NCI-H2196 treated with DMSO at 0.1 percent for 48 hours (cell line): ENCODE data around the gene LRIG3.
"Not testable (repeated sequence)": the region's sequence is repeated elsewhere in the genome, so short reads cannot be mapped to it uniquely, and the experiment has no call there.

Experiments used
- DNase-seq: peaks from one replicate; lab custom pipeline; 2025; ENCODE audit not compliant: unreplicated experiment; lab: John Stamatoyannopoulos, UW

Gene LRIG3

DNA sequence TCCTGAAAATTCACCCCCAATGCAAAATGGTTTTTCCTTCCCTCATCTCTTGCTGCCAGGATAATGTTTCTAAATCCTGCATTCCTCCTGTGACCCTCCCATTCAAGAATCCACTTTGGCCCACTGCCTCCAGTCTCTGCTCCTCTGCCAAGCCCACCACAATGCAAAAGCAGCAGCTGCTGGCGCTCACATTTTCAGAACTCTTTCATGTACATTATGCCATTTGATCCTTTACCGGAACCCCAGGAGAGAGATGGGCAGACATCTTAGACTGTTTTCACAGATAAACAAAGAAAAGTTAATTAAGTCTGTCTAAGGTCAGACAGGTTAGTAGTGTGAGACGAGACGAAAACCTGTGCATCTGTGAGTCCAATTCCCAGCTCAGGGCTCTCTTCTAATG is 12.9 kb downstream of the LRIG3 start:
- no peak for DNase-seq

DNA sequence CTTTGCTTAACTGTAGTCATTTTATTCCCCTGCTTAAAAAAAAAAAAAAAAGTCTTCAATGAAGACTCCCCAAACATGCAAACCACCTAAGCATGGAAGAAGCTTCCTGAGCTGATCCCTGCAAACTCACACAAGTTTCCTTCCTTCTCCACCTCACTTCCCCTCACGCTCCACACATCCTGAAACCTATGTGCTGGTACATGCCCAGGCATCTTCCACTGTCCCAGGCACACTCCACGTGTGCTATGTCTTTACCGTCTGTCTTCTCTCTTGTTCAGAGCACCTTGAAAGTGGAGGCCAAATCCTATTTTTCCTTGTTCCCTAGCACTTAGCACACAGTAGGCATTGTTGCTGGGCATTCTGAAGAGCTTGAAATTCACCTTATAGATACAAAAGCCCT is 13.4 kb downstream of the LRIG3 start:
- no peak for DNase-seq

DNA sequence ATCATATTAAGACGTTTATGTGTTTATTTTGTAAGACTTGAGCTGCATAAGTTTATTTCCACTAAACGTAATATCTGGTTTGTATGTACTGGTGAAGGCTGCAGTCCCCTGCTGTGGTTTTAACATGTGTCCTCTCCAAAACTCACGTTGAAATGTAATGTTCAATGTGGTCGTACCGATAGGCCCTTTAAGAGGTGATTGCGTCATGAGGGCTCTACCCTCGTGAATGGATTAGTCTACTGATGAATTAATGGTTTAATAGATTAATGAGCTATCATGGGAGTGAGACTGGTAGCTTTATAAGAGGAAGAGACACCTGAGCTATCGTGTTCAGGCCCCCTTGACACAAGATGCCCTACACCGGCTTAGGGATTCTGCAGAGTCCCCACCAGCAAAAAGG is 14.9 kb downstream of the LRIG3 start:
- DNase-seq: no peak

DNA sequence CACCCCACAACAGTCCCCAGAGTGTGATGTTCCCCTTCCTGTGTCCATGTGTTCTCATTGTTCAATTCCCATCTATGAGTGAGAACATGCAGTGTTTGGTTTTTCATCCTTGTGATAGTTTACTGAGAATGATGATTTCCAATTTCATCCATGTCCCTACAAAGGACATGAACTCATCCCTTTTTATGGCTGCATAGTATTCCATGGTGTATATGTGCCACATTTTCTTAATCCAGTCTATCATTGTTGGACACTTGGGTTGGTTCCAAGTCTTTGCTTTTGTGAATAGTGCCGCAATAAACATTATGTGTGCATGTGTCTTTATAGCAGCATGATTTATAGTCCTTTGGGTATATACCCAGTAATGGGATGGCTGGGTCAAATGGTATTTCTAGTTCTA is 17.6 kb downstream of the LRIG3 start:
- DNase-seq: not testable (repeated sequence)

DNA sequence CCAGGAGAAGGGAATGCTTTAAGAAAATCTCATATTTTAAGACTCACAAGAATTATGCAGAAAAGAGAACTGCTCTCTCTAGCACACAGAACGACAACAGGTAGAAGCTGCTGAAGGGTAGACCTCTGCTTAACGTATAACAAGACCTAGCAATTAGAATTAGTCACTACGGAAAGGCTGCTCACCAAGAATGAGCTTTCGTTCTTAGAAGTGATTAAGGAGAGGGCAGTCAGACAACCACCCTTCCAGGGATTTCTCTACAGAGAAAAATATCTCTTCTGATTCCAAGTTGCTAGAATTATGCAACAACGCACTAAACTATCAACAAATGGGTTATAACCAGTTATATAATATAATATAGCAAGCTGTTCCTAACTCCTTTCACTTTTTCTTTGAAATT is 18.6 kb downstream of the LRIG3 start:
- no peak for DNase-seq

DNA sequence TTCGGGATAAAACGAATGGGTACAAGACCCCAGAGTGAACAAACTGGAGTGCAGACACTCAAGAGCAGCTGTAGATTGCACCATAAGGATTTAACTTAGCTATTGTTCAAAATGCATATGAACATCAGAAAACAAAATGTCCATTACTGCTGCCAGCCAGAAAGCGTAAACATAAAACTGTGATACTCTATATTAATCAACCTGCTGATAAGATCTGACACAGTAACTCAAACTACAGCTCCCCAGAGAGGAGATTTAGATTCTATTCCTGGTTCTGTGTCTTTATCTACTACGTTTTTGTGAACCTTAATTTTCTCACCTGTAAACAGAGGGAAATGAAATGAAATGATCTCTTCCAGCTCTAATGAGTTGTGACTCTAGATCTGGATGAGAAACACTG is 22.3 kb downstream of the LRIG3 start:
- no peak for DNase-seq

DNA sequence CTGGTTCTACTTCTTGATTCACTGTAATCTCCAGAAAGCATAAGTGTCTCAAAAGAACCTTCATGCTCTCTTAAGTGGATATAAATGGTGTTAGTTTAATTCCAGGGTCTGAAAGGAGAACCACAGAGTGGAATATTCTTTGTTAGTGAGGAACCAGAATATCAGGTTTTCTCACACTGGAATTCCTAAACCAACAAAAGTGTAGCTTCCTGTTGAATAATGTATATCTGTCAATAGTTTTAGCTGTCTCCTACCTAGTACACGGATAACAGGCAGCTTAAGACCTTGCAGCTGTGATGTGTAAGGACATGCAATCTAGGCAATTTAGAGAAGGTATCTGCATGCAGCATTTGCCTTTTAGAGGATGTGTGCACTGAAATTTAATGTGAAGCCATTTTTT is 24.0 kb downstream of the LRIG3 start:
- DNase-seq: no peak

DNA sequence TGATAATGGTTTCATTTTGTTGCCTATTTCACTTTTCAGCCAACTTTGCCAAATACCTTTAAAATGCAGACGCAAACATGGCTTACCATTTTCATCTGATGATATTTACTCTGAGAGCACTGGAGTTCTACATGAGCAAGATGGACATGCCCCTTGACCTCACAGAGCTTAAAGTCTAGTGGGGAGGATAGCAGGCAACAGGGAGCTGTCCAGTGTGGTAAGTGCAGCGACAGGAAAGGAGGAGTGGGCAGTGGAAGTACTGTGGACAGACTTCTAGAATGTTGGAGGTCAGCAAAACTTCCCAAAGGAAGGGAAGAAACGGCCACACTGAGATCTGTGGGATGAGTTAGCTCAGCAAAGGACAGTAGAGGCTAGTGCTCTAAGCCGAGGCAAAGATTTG is 25.3 kb downstream of the LRIG3 start:
- no peak for DNase-seq

DNA sequence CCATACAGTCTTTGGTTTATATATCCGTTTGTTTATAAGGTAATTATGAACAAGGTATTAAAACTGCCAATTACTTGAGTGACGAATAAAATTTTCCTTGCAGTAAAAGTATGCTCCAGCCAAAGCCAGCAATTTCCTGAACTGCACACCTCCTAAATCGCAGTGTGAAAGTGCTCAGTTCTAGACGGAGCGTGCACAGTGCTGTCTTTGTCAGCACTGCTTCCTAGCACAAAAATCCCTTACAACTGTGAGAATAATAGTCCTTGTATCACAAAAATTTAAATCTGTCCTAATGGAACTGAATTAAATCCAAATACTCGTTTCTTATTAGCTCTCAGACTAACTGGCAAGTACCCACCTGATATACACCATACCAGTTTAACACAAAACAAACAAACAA is 26.3 kb downstream of the LRIG3 start:
- no peak for DNase-seq

DNA sequence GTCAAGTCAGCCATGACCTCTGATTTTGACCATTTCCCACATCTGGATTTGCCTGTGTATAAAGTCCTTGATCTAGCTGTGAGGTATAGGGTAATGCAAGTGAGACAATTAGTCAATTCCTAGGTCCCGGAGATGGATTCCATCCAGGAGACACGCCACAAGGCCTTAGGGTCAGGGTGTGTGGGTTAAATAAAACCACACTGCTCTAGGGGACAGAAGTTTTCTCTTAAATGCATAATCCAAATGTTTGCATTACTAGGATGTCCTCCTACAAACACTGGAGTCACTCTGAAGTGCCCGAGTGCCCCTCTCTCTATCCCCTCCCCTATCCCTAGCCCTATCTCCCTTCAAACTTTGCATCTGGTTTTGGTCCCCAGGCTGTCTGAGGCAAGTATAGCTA is 26.8 kb downstream of the LRIG3 start:
- DNase-seq: no peak

DNA sequence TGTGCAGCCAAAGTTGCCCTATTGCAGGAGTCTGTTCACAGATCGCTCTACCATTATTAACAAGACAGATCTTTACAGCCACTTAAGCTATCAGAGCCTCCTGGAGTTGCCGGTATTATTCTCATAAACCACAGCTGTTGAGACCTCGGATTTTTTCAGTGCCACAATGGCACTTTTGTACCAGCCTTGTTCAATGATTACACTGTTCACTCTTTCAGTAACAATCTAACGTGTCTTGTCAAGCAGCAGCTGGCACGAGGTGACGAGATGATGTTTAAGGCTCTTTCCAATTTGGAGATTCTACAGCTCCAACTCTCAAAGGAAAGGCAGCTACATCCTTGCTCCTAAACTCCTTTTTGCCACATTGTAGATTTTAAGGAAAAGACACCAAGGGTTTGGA is 30.7 kb downstream of the LRIG3 start:
- DNase-seq: no peak

DNA sequence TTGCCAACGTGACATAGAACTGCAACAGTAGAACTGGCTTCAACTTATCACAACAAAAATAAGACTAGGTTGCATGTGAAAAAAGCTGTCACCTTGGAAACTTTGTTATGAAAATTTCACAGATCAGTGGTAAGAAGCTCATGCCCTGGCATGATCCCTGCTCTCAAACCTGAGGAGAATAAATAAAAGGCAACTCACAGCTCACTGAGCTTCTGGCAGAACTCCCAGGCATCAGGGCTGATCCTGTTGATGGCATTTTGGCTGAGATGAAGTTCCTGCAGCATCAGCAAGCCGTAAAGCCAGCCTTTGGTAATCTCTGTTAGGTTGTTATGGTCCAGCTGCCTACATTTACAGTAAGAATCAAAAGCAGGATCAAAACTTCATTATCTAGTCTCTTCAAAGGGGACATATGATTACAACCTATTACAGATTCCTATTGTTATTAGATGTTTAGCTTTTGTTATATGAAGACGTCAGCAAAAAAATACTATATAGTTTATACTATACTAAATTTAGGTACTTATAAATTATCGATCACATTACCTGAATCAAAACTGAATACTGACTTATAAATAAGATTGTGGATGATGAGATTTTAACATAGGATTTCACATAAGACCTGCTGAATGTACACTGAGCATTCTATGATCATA is 32.0 kb downstream of the LRIG3 start:
- peak; percentile 91 for DNase-seq

DNA sequence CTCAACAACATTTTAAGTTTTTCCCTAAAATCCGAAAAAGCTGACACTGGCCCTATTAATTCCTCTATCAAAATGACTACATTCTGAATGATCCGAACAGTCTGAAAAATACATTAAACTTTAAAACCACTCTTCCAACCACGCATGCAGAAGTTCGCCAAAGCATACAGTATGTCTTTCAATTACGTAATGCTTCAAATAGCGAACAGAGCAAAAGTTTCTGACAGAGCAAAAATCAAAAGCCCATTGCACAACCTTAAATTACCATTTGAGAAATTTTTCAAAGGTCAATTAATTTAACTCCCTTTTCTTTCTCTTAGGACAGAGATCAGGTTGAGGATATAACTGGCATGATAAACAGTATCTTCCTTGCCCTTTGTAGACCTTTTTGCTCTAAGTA is 33.2 kb downstream of the LRIG3 start:
- DNase-seq: no peak

DNA sequence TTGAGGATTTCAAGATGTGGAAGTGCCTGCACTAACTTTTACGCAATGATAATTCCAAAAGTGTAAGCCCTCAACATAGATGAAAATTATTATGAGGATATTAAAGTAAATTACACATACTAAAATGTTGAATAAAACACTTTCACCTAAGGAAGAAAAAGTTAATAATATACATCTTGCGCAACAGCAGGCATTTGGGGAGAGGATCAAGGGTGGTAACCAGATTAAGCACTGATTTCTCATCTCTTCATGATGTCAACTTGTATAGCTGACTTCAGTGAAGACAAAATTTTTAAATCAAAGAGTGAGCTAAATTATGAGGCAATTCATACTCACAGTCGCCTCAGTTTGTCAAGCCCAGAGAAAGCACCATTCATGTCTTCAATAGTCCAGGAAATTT is 33.8 kb downstream of the LRIG3 start:
- no peak for DNase-seq

DNA sequence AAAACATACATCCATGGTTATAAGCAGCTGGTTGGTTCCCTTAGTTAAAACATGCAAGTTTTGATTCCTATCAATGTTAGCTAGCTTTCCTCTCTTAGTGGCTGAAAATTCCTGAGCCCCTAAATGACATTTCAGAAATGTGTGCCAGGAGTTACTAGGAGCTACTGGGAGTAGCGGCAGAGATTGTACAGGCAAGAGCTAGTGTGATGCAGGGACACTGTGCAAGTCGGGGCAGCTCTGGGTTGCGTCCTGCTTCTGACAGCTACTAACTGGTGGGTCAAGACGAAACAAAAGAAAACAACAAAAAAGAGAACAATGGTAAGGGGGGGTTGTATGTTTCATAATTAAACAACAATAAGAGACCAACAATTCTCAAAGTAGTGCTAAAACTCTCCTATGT is 35.4 kb downstream of the LRIG3 start:
- DNase-seq: no peak

DNA sequence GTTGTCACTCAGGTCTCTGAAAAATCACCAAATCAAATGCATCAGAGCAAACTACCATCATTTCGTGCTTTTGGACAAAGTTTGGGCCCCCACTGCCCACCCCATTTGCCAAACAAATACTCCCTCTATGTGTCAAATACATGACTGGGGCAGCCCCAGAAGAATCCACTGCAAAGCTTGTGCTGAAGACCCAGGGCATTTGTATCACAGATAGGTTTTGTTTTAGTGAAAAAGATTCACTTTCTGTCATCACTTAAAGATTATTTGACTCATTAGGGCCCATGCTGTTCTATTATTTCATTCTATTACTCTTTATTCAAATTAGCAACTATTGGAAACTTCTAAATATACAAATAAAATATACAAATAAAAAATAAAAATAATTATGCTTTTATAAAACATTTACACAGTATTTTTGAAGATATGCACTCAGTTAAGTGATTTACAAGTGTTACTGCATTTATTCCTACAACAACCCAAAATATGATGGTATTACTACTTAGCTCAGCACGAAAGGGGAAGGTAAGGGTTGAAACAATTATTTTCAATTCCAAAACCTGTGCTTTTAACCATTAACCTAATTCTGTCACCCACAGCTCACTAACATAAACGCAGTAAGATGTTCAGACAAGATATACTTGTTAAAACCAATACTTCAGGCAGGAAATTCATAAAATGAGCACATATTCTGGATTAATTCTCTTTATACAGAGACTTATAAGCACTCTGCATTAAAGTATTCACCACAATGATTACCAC is 36.5 kb downstream of the LRIG3 start:
- DNase-seq: no peak

DNA sequence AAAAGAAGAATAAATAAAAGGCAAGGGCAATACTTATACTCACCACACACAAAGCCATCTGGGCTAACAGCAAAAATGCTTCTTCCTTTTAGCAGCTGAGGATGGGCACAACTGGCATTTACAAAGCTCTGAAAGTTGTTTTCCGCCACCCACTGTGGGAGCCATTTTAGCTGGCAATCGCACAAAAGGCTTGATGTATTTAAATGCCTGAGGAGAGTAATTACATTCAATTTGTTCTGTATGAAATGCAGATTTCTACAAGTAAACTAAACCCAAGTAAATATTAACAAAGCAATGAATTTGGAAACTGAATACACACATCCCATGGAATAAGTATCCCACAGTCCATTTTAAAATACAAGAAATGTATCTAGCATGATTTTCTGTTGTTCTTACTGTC is 37.5 kb downstream of the LRIG3 start:
- DNase-seq: peak; percentile 2

DNA sequence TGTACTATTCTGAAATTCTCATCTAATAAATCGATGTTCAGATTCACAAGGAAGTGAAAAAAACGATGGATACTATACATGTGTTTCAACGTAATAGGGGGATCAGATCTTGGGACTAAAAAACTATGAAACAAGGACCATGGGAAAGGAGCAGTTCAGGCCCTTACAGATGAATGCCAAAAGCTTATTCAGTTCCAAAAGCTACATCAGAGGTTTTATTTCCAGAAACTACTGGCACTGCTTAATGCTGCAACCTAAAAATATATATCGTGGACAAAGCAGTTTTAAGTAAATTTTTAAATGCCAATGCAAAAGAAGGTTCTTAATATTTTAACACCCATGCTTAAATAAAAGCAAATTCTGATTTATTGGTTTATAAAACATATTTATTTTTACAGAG is 38.5 kb downstream of the LRIG3 start:
- no peak for DNase-seq

DNA sequence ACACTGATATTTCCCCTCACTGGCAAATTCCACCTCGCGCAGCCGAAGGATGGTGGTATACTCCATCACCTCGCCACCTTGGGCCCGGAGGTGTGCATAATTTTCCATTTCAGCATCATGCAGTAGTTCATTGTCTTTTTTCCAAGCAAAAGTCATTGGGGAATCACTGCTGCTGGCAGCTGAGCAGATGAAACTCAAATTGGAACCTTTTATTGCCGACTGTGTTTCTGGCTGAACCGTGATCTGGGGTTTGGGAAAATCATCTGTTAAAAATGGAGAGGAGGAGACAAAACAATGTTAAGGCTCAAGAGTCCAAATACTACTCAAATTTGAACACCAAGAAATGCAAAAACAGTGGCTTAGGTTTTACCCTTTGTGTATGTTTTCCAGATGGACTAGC is 39.7 kb downstream of the LRIG3 start:
- DNase-seq: no peak

DNA sequence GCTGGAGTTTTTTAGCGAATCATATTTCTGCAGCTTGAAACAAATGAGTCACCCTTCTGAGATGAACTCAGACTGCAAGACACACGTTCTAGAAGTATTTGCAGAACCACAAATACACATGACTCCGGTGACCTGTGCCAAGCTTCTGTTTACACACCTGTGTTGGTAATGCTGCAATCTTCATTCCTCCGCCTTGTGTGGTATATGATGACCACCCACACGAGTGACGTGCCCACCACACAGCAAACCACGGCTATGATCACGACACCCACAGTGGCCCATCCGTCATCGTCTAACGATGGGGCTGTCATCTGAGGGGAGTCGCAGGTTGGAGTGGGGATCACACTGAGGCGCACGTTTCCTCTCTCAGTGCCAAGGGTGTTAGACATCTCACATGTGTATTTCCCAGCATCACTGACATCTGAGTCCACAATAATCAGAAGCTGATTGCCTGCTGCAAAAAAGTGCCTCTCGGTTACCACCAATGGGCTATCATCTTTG is 43.0 kb downstream of the LRIG3 start:
- peak; percentile 93 for DNase-seq

DNA sequence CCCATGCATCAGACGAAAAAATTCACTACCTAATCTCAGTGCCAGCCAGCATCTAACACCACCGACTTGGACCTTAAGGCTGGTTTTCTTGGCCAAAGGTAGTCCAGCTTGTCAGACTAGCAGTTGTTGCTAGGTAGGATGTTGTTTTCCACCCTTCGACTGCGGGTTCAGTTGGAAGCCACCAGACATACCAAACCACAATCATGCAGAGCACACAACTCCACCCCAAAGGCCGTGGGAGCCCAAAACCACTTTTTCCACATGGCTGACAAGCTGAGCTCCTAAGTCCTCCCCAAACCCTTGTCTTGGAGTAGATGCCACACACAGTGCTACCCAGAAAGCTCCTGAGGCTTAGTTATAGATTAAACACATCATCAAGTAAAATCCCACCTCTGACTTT is 46.8 kb downstream of the LRIG3 start:
- DNase-seq: no peak

DNA sequence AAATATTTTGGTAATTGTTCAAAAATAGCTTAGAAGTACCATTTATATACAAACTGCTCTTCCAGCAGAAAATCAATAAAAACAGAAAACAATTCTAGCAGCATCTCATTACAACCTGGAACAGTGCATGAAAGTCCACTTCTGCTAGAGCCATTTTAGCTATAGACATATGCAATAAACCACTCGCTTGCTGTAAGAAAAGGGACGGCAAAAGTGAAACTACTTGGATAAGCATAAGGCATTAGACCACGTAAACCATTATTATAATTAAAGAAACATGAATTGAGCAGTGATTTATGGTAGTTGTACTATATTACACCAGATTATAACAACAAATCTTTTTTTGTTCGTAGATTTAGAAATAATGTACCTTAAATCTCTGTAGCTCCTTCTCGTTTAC is 48.7 kb downstream of the LRIG3 start:
- no peak for DNase-seq

DNA sequence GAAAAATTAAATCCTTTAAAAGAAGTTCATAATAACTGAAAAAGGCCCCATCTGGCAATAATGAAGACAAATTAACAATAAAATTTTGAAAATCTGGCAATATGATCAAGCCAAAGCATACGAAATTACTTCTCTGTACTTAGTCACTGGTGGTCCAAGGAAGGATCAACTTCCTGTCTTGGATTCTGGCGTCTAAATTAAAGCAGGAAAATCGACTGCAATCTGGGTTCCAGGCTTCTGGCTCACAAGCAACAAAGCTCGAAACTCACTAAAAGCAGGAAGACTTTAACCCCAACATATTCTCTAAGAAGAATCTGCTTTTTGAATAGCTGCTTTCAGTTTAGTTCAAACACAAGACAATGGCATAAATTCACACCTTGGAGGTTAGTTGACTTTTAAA is 49.7 kb downstream of the LRIG3 start:
- no peak for DNase-seq
